Astrocyte of the cerebellum (primary cell): ENCODE results near the gene JPH4.
"Not testable (repeated sequence)": the region's sequence is repeated elsewhere in the genome, so short reads cannot be mapped to it uniquely, and the experiment has no call there.

Source experiments
- DNase-seq: peaks from one replicate; pipeline ENCODE4 v3.0.0-alpha.2; 2011; ENCODE audit warnings: low read depth
- H3K4me3 ChIP-seq: 2 replicates; pipeline ENCODE4 v1.5.1; 2011; ENCODE audit warnings: mild to moderate bottlenecking, low read depth, low read length, moderate library complexity
- in situ Hi-C: cut with HindIII; loops from 2 replicates; pipeline ENCODE4 v1.10.0; 2017; ENCODE audit warnings: low sequenced_read_pairs
- TF ChIP-seq, protein P1 (sequence below): IDR thresholded peaks from 2 replicates; pipeline ENCODE4 v1.5.1; 2012; ENCODE audit warnings: low read length, low read depth, moderate library complexity, mild to moderate bottlenecking; ENCODE audit errors: missing control alignments

The JPH4 gene

DNA sequence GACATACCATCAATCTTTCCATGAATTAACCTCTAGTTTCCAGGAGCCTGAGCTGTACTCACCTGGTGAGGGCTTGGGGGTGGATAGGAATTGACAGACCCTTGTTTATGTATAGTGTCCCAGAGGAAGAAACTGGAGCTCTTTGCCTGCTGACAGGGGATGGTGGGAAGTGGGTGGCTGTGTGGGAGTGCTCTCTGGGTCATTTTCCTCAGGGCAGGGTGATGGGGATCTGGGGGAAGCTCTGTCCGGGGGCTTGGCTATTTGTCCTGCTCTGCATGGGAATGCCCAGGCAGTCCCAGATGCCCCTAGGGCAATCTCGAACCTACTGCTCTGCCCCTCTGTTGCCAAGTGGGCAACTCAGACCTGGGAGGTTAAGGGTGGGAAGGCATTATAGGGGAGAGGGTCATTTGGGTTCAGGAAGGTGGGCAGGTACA lies 35.8 kb upstream of the JPH4 start:
- DNase-seq: no peak
- TF ChIP-seq, protein P1, sequence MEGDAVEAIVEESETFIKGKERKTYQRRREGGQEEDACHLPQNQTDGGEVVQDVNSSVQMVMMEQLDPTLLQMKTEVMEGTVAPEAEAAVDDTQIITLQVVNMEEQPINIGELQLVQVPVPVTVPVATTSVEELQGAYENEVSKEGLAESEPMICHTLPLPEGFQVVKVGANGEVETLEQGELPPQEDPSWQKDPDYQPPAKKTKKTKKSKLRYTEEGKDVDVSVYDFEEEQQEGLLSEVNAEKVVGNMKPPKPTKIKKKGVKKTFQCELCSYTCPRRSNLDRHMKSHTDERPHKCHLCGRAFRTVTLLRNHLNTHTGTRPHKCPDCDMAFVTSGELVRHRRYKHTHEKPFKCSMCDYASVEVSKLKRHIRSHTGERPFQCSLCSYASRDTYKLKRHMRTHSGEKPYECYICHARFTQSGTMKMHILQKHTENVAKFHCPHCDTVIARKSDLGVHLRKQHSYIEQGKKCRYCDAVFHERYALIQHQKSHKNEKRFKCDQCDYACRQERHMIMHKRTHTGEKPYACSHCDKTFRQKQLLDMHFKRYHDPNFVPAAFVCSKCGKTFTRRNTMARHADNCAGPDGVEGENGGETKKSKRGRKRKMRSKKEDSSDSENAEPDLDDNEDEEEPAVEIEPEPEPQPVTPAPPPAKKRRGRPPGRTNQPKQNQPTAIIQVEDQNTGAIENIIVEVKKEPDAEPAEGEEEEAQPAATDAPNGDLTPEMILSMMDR: no peak
- in situ Hi-C loops: no loop called here
- H3K4me3 ChIP-seq: no peak overlapping the region

DNA sequence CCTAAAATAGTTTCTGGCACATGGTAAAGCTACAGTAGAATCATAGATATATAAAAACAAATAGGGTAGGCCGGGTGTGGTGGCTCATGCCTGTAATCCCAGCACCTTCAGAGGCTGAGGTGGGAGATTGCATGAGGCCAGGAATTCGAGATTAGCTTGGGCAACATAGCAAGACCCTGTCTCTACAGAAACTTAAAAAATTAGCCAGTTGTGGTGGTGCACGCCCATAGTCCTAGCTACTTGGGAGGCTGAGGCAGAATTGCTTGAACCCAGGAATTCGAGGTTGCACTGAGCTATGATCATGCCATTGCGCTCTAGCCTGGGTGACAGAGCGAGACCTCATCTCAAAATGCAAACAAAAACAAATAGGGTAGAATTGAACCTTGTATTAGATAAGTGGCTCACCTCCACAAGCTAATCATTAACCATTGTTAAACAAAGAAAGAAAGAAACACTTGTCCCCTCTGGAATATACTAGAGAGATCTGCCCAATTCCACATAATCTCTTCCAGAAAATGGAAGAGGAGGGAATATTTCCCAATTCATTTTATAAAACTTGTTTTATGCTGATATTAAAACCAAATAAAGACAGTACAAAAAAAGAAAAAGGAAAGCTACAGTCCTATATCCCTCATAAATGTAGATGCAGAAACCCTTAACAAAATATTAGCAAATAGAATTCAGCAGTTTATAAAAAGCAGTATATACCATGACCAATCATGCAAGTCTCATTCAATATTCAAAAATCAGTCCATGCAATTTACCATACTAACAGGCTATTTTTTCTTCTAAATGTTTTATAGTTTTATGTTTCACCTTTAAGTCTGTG lies 34.9 kb upstream of the JPH4 start:
- no peak overlapping the region for H3K4me3 ChIP-seq
- TF ChIP-seq, protein P1: no peak
- DNase-seq: no peak
- in situ Hi-C loops: no loop called here

DNA sequence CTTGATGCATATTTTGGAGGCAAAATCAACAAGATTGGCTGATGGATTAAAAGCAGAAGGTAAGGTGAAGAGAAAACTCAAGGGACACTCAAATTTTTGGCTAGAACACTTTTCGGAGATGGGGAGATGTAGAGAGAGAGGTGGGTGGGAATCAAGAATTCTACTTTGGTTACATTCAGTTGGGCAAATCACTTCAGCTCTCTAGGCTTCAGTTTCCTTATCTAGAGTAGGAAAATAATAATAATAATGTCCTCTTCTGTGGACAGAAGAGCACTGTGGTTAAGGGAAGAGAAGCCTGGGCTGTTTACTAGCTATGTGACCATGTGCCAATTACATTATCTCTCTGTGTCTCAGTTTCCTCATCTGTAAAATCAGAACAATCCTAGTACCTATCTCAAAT lies 34.2 kb upstream of the JPH4 start:
- in situ Hi-C loops: no loop called here
- H3K4me3 ChIP-seq: no peak overlapping the region
- no peak for DNase-seq
- TF ChIP-seq, protein P1: no peak

DNA sequence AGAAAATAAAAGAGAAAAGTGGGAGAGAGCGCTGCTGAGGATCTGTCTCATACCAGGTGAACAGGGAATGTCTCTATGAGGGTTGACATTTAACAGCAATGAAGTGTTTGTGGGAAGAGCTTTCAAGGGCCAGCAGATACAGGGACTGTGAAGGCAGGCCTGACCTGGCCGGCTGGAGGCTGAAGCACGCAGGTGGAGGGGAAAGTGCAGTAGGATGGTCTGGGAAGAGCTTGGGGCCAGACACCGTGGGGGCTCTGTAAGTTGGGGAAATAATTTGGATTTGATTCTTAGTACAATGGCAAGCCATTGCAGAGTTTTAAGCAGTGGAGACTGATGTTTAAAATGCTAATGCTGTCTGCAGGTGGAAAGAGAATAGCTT lies 33.8 kb upstream of the JPH4 start:
- in situ Hi-C loops: no loop called here
- TF ChIP-seq, protein P1: no peak
- H3K4me3 ChIP-seq: no peak overlapping the region
- no peak for DNase-seq

DNA sequence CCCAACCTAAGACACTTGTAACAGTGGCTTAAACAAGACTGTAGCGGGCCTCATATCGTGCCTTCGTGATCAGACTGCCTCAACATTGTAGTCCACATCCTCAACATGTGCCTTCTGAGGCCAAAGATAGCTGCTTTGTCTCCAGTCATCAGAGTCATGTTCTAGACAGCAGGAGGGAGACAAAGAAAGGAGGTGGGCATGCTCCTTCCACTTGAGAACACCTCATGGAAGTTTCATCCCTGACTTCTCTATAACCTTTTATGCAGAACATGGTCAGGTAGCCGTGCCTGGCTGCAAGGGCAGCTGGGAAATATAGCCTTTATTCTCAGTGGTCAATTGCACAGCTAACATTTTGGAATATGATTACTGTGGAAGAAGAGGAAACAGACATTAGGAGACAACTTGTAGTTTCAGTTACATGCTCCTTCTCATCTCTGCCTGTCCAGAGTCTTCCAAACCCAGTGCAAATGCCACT lies 32.3 kb upstream of the JPH4 start:
- DNase-seq: no peak
- in situ Hi-C loops: no loop called here
- TF ChIP-seq, protein P1: no peak
- H3K4me3 ChIP-seq: no peak overlapping the region

DNA sequence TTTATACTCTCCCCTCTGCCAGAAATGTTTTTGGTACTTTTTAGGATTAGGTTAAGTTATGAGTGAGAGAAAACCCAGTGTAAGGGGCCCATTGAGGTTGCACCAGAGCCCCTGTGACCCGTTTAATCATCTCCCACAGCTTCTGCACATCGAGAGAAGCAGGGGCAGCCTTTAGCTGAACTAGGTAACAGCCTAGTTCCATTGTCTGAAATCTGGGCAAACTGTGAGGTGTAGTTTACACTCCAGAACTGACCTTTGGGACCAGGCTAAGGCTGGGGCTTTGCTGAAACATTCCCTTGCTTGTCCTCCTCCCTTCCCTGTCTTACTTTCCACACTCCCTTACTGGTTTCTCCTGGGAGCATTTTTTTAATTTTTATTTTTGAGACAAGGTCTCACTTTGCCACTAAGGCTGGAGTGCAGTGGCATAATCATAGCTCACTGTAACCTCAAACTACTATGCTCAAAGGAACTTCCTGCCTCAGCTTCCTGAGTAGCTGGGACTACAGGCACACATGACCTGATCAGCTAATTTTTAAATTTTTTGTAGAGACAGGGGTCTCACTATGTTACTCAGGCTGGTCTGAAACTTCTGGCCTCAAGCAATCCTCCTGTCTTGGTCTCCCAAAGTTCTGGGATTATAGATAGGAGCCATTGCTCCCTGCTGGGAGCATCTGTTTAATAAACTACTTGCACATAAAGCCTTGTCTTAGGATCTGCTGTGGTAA lies 31.7 kb upstream of the JPH4 start:
- no peak for DNase-seq
- H3K4me3 ChIP-seq: no peak overlapping the region
- in situ Hi-C loops: no loop called here
- TF ChIP-seq, protein P1: no peak

DNA sequence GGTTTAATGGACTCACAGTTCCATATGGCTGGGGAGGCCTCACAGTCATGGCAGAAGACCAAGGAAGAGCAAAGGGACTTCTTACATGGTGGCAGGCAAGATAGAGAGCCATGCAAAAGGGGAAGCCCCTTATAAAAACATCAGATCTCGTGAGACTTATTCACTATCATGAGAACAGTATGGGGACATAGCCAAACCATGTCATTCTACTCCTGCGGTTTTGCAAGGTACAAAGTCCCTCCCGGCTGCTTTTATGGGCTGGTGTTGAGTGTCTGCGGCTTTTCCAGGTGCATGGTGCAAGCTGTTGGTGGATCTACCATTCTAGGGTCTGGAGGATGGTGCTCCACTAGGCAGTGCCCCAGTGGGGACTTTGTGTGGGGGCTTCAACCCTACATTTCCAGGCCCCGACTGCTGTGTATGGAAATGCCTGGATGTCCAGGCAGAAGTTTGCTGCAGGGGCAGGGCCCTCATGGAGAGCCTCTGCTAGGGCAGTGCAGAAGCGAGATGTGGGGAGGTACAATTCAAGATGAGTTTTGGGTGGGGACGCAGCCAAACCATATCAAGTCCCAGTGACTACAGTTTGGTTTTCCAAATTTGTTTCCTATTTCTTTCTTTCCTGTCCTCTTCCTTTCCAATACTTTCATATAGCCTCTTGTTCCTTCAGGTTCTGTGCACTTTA lies 31.0 kb upstream of the JPH4 start:
- H3K4me3 ChIP-seq, DNase-seq, in situ Hi-C loops: not testable (repeated sequence)
